ENCODE data around the gene PCDHA5.
"Not testable (repeated sequence)": the region's sequence is repeated elsewhere in the genome, so short reads cannot be mapped to it uniquely, and the experiment has no call there.

The PCDHA5 gene

GRCh38 chr5:140835622-140836510 is 14.5 kb downstream of the PCDHA5 start:
- TF ChIP-seq CTCF (IDR thresholded peaks at IDR 0.05; ENCODE audit: low read depth, low read length) = no peak
- DNase-seq (ENCODE audit: extremely low read depth, low read depth) = no peak

GRCh38 chr5:140840978-140841962 is 19.9 kb downstream of the PCDHA5 start, which contains the start of gene PCDHA8:
Gene PCDHA8 (plus strand): TSS chr5:140841187. CDS start chr5:140841322, 135 bp downstream.
- DNase-seq (ENCODE audit: extremely low read depth, low read depth) = no peak
- TF ChIP-seq CTCF (IDR thresholded peaks at IDR 0.05; ENCODE audit: low read depth, low read length) = peak; percentile 26

- TF ChIP-seq CTCF (IDR thresholded peaks at IDR 0.05; ENCODE audit: low read depth, low read length) = no peak
- DNase-seq (ENCODE audit: extremely low read depth, low read depth) = no peak
Measured at GRCh38 chr5:140842798-140843733, 21.7 kb downstream of the PCDHA5 start.

- not testable (repeated sequence) for DNase-seq (ENCODE audit: extremely low read depth, low read depth)
Measured at GRCh38 chr5:140848139-140849102, 27.0 kb downstream of the PCDHA5 start, which contains the start of gene PCDHA9. Gene PCDHA9 (plus strand): TSS chr5:140848382. CDS start chr5:140848496, 114 bp downstream.

- not testable (repeated sequence) for DNase-seq (ENCODE audit: extremely low read depth, low read depth)
Measured at GRCh38 chr5:140849831-140850634, 28.6 kb downstream of the PCDHA5 start.

GRCh38 chr5:140855772-140856674 is 34.6 kb downstream of the PCDHA5 start, which contains the start of gene PCDHA10:
Gene PCDHA10 (plus strand): TSS chr5:140855897. CDS start chr5:140856049, 152 bp downstream.
- TF ChIP-seq CTCF (IDR thresholded peaks at IDR 0.05; ENCODE audit: low read depth, low read length) = no peak
- no peak for DNase-seq (ENCODE audit: extremely low read depth, low read depth)
